Astrocyte of the cerebellum (primary cell): ENCODE measurements around the gene FBN3.

Experiments used
- DNase-seq: peaks from one replicate; pipeline ENCODE4 v3.0.0-alpha.2; 2011; ENCODE audit warnings: low read depth
- H3K4me3 ChIP-seq: 2 replicates; pipeline ENCODE4 v1.5.1; 2011; ENCODE audit warnings: mild to moderate bottlenecking, low read depth, low read length, moderate library complexity
- in situ Hi-C: cut with HindIII; loops from 2 replicates; pipeline ENCODE4 v1.10.0; 2017; ENCODE audit warnings: low sequenced_read_pairs
- TF ChIP-seq, protein P1 (sequence below): IDR thresholded peaks from 2 replicates; pipeline ENCODE4 v1.5.1; 2012; ENCODE audit warnings: low read length, low read depth, moderate library complexity, mild to moderate bottlenecking; ENCODE audit errors: missing control alignments

The FBN3 gene

DNA sequence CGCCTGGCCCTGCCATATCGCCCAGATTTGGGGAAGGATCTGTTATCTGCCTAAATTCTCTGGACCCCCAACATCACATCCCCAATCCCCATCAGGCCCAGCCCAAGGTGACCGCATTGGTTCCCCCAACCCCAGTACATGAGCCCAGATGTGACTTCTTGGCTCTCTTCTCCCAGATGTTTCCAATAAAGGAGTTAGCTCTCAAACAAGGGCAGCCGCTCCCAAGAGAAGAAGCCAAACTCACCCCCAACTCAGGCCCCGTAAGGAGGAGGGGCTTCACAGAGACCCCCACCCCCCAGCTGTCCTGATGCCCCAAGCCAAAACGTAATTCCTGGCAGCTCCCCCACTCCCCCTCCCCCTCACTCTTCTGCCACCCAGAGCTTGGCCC is 6.9 kb downstream of the FBN3 start:
- TF ChIP-seq, protein P1, sequence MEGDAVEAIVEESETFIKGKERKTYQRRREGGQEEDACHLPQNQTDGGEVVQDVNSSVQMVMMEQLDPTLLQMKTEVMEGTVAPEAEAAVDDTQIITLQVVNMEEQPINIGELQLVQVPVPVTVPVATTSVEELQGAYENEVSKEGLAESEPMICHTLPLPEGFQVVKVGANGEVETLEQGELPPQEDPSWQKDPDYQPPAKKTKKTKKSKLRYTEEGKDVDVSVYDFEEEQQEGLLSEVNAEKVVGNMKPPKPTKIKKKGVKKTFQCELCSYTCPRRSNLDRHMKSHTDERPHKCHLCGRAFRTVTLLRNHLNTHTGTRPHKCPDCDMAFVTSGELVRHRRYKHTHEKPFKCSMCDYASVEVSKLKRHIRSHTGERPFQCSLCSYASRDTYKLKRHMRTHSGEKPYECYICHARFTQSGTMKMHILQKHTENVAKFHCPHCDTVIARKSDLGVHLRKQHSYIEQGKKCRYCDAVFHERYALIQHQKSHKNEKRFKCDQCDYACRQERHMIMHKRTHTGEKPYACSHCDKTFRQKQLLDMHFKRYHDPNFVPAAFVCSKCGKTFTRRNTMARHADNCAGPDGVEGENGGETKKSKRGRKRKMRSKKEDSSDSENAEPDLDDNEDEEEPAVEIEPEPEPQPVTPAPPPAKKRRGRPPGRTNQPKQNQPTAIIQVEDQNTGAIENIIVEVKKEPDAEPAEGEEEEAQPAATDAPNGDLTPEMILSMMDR = no peak
- in situ Hi-C loops = loop anchor here (10.0 kb wide), 1 partner anchor 178 kb away; no protein-coding TSS in a partner anchor
- DNase-seq = no peak
- H3K4me3 ChIP-seq = no peak overlapping the region

DNA sequence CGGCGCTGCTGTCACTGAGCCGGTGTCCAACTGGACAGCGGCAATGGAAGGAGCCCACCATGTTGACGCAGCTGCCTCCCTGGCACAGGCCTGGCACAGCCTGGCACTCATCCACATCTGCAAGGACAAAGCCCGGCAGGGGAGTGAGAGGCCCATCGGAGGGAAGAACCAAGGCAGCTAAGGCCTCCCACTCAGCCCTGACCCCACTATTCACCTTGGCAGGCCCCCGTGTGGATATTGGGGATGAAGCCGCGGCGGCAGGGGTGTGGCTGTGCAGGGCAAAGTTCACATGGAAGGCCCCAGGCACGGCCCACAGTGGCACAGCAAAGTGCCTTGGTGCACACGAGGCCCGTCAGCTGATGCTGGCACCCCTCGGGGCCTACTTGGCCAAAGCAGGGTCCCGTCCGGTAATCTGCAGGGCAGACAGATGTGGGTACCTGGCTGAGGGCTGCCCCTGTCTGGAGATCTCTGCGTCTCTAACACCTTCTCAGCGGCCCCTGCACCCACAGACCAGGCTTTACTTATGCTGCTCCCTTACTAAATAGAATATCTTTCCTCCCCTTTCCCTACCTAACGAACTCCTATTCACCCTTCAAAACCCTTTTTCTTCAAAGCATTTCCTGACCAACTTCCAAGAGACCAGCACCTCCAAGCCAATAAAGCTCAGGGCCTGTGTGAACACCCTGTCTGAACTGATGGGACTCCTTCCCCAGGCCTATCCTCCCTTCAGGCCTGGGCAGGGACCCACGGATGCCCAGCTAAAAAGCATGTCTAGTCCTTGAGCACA is 7.5 kb downstream of the FBN3 start:
- in situ Hi-C loops = loop anchor here (10.0 kb wide), 1 partner anchor 177 kb away; no protein-coding TSS in a partner anchor
- no peak overlapping the region for H3K4me3 ChIP-seq
- no peak for DNase-seq
- TF ChIP-seq, protein P1 = no peak

DNA sequence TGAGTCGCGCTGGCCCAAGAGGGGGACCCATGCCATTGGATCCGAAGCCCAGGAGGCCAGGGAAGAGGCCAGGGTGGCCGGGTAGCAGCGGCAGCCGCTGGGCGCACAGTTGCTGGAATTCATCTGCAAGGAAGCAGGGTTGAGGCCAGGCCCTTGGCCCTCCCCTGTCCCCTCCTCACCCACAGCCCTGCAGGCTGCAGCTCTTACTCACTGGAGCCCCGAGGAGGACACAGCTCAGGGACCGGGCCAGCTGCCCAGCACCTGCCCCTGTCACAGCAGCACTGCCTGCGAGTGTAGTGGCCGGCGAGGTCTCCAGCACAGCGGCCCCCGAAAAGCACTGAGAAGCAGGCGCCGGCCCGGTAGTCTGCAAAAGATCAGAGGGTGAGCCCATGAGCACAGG is 11.2 kb downstream of the FBN3 start:
- H3K4me3 ChIP-seq = no peak overlapping the region
- TF ChIP-seq, protein P1 = no peak
- in situ Hi-C loops = no loop called here
- DNase-seq = no peak

DNA sequence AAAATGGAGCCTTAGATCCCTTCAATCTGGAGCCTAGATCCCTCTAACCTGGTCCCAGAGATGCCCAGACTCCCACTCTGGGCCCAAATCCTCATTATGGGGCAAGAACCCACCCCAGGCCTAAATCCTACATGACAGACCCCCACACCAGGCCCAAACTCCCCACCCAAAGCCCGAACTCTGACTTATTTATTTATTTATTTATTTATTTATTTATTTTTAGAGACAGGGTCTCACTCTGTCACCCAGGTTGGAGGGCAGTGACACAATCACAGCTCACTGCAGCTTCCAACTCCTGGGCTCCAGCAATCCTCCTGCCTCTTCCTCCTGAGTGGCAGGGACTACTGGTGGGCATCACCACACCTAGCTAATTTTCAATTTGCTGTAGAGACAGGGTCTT is 12.0 kb downstream of the FBN3 start:
- TF ChIP-seq, protein P1 = no peak
- in situ Hi-C loops = no loop called here

DNA sequence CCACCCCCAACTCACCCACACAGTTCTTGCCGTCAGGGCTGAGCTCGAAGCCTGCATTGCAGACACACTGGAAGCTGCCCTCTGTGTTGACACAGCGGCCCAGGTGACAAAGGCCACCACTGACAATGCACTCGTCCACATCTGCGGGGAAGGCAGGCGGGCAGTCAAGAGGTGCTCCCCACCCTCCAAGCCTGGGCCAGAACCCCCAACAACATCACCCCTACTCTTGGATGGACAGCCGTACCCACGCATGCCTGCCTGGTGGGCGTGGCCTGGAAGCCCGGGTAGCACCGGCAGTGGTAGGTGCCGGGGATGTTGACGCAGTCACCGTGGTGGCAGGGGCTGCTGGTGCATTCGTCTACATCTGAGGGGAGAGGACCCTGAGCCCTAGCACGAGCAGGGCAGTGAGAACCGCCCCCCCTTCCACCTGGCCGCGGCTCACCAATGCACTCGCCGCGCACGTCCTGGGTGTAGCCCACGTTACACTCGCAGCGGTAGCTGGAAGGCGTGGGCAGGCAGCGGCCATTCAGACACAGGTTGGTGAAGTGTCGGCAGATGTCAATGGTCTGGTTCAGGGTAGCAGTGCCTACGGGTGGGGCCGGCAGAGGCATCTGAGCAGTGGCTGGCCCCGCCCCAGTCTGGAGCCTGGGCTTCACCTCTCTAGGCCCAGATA is 13.3 kb downstream of the FBN3 start:
- no peak overlapping the region for H3K4me3 ChIP-seq
- no peak for DNase-seq
- TF ChIP-seq, protein P1 = no peak
- in situ Hi-C loops = no loop called here

More for the DNA sequence above, 12.0 kb downstream of the FBN3 start:
- H3K4me3 ChIP-seq = no peak overlapping the region
- DNase-seq = no peak

DNA sequence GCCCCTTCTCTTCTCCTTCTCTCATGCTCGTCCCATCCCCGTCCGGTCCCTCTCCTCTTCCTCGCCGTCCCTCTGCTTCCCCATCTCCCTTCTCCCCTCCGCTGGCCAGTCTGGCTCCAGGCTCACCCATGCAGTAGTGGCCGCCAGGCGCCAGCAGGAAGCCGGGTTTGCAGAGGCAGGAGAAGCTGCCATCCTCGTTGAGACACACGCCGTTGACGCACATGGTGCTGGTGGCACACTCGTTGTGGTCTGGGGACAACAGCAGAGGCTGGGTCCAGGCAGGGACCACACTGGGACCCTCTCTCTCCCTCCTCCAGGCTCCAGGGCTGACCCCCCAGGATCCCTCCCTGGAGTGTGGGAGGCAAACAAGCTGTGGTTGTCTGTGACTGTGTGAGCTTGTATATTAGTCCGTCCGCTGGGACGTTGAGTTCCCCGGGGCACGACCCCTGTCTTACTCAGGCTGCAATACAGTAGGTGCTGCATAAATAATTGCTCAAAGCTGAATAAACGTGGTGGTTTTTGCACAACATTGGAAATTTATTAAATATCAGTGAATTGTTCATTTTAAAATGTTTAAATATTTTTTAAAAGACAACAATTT is 16.4 kb downstream of the FBN3 start:
- TF ChIP-seq, protein P1 = no peak
- in situ Hi-C loops = no loop called here
- no peak for DNase-seq
- no peak overlapping the region for H3K4me3 ChIP-seq
